NCI-H748 treated with DMSO at 0.1 percent for 48 hours (cell line): Measurements from ENCODE around the gene MRPS15.
"Not testable (repeated sequence)": the region's sequence is repeated elsewhere in the genome, so short reads cannot be mapped to it uniquely, and the experiment has no call there.

ENCODE experiments used
- DNase-seq: peaks from one replicate; lab custom pipeline; 2025; lab: John Stamatoyannopoulos, UW

The MRPS15 gene

DNA sequence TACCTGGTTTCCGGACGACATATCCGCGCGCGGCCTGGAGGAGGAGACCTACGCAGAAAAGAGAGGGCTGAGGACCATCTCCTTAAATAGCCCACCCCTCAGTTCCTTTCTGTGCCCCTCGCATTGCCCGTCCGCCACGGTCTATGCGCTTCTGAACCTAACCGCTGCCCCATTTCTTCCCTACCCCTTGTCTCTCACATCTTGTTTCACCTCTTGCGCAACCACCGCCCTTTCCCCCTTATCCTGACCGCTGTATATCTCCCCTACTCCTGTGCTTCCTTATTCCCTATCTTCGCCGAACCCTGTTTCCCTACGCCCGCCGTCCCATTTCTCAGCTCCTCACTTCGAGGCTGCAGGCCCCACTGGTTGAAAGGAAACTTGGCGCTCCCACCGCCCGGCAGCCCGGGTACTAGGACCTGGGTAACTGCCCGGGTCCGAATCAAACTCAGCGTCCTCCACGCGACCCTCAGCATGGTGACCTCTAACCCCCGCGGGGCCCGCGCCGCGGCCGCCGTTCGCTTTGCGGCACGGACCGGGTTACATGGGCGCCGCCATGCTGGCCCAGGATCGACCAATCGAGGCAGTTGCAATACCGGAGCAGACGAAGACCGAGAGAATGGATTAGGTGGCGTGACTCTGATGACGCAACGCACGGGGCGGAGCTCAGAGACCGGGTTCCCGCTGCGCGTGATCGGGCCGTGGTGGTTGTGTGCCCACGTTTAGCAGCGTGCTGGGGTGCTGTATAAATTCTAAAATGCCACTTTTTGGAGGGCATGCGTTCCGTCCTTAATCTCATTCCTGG, at the start of gene MRPS15:
Gene MRPS15, minus strand, starts transcription at position 582 of the 802 bp plus-strand sequence. Its CDS starts 109 bp downstream, at position 473.
- peak; percentile 54 for DNase-seq

DNA sequence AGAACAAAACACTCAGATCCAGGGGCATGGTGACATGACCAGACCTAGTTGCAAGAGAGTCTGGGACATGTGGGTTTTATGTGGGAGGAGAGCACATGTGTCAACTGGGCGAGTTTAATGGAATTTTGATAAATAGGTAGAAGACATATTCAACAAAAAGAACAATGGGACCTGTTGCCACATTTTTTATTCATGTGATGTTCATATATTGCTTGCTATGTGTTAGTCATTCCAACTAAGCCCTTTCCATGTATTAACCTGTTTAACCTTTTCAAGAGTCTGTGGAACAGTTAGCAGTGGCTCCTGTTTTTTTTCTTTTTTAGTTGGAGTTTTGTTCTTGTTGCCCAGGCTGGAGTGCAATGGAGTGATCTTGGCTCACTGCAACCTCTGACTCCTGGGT, 48.7 kb upstream of the MRPS15 start:
- DNase-seq = no peak

DNA sequence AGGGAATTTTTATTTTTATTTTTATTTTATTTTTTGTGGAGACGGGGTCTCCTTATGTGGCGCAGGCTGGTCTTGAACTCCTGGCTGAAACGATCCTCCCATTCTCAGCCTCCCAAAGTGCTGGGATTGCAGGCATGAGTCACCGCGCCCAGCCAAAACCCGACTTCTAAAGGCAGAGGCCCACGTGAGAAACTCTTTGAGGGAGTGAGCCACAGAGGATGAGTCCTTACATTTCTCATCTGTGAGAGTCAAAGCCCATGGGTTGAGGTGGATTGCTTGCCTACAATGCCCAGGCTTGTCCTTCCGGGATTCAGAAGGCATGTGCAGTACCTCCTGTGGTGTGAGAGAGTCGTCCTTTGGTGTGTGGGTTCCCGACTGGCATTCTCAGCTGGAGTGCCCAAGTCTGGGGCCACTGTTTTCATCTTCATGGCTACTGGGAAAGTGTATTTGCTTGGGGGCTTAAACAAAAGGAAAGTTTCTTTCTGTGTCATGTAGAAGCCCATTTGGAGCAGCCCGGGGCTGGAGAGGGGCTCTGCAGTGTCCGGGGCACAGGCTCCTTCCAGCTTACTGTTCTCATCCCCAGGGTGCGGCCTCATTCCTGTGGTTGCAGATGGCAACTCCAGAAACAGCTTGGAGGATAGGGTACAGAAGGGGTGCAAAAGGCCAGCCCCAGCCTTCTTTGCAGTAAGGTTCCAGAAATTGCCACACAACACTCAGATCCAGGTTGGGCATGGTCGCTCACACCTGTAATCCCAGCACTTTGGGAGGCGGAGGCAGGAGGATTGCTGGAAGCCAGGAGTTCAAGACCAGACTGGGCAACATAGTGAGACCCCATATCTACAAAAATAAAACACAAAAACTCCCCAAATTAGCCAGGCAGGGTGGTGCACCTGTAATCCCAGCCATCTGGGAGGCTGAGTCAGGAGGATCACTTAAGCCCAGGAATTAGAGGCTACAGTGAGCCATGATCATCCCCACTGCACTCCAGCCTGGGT, 47.9 kb upstream of the MRPS15 start:
- no peak for DNase-seq

DNA sequence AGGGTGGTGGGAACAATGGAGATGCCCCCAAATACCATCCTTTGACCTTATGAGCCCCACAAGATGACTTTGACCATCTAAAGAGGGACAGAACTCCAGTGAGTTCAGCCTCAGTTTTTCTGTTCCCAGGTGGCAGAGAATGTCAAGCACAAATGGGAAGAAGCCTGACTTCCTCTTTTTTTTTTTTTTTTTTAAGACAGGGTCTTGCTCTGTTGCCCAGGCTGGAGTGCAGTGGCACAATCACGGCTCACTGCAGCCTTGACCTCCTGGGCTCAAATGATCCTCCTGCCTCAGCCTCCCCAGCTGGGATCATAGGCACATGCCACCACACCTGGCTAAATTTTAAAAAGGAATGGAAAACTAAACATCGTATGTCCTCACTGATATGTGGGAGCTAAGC, 47.0 kb upstream of the MRPS15 start:
- DNase-seq = not testable (repeated sequence)

- no peak for DNase-seq
Observed at GRCh38 chr1:36510418-36510817, 46.2 kb upstream of the MRPS15 start.

DNA sequence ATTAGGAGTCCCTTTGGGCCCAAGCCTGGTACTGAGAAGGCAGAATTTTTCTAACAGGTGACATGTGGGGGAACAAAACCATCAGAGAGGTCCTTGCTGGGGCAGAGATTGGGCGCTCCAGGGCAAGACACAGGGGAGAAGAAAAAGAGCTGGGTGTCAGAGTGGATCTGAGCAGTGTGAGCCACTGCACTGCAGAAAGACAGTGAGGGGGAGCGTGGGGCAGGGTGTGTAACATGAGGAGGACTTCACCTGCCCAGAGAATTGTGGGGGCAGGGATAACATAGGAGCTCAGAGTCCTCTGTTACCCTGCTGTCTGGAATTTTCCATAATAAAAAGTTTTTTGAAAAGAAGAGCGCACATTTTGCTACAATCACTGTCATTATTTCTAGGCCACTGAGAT, 44.1 kb upstream of the MRPS15 start:
- no peak for DNase-seq

GRCh38 chr1:36506276-36506920, 42.2 kb upstream of the MRPS15 start:
- no peak for DNase-seq

- no peak for DNase-seq
Observed at GRCh38 chr1:36503733-36504132, 39.5 kb upstream of the MRPS15 start.

GRCh38 chr1:36503159-36503558, 39.0 kb upstream of the MRPS15 start:
- DNase-seq = no peak

DNA sequence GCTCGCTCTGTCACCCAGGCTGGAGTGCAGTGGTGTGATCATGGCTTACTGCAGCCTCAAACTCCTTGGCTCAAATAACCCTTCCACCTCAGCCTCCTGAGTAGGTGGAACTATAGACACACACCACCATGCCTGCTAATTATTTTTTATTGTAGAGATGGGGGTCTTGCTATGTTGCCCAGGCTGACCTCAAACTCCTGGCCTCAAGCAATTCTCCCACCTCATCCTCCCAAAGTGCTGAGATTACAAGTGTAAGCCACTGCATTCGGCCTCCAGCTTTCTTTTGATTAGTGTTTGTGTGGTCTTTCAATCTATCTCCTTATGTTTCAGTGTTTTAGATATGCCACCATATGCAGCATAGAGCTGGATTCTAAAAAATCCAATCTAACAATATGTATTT, 38.4 kb upstream of the MRPS15 start:
- DNase-seq = no peak

GRCh38 chr1:36501911-36502310, 37.7 kb upstream of the MRPS15 start:
- DNase-seq = not testable (repeated sequence)

DNA sequence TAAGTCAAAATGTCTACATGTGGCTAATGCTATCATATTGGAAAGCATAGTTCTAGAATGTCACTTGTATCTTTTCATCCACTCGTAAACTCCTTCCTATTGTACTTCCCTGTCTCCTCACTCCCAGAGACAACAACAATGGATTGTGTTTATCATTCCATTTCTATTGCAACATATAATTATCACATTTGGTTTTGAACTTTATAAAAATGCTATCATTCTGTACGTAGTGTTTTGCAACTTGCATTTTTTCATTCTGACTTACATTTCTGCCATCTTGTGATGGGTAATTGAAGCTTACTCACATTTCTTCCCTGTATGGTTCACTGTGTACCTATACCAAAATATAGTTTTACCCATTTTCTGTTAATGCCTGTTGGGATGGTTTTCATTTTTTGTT, 33.0 kb upstream of the MRPS15 start:
- DNase-seq = no peak

DNA sequence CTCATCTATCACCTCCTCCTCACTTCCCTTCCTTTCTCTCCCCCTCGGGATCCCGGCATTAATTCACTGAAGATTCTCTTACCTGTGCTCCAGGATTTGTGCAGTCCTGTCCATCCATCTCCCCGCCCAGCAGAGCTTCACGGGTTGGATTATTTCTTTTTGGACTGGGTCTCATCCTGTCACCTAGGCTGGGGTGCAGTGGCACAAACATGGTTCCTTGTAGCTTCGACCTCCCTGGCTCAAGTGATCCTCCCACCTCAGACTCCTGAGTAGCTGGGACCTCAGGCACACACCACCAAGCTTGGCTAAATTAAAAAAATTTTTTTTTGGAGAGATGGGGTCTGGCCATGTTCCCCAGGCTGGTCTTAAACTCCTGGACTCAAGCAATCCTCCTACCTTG, 30.8 kb upstream of the MRPS15 start:
- DNase-seq = no peak

DNA sequence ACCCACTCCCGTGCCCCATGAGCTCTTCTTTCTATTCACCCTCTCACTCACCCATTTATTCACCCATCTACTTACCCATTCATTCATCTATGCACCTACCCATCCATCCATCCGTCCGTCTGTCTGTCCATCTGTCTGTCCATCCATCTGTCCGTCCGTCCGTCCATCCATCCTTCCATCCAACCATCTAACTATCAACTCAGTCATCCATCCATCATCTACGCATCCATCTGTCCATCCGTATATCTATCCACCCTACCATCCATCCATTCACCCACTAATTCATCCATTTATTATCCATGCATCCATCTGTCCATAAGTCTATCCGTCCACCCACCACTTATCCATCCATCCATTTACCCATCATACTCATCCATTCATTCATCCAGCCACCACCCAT, 29.3 kb upstream of the MRPS15 start:
- no peak for DNase-seq

DNA sequence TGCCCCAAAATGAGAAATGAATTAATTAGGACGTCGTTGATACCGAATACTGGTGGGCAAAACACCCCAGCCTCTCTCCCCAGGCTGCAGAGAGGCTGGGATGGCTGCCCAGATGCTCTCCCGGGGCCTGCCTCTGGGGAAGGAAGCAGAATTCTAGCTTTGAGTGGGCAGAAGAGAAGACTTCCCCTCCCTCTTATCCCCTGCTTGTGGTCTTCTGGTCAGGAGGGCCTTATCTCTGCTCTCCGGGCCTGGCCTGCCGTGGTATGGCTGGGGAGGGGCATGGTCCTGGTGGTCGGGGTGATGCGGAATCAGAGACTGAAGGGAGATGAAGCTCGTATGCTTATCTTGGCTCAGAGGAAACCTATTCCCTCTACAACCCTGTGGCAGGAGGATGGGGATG, 28.3 kb upstream of the MRPS15 start:
- DNase-seq = no peak

- not testable (repeated sequence) for DNase-seq
Observed at GRCh38 chr1:36489258-36490051, 25.3 kb upstream of the MRPS15 start.

GRCh38 chr1:36487906-36488305, 23.7 kb upstream of the MRPS15 start:
- no peak for DNase-seq

DNA sequence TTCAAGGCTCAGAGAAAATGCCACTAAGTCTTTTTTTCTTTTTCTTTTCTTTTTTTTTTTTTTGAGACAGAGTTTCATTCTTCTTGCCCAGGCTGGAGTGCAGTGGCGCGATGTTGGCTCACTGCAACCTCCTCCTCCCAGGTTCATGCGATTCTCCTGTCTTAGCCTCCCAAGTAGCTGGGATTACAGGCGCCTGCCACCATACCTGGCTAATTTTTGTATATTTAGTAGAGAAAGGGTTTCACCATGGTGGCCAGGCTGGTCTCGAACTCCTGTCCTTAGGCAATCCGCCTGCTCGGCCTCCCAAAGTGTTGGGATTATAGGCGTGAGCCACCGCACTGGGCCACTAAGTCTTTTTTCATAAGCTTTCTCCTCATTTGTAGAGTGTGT, 23.1 kb upstream of the MRPS15 start:
- not testable (repeated sequence) for DNase-seq

- peak; percentile 19 for DNase-seq
Observed at GRCh38 chr1:36486439-36487335, 22.5 kb upstream of the MRPS15 start.

DNA sequence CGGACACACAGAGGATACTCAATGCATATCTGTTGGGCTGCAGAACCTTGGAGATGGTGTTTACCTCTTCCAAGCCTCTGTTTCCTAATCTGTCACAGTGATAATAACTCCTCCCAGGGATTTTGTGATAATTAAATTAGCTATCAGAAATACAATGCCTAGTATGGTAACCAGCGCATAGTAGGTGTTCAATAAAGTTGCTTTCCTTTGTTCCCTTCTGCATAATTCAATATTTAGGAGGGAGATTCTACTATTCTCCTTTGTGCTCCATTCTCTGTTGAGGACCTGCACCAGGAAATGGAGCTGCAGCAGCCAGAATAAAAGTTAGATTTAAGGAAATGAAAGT, 21.9 kb upstream of the MRPS15 start:
- no peak for DNase-seq

- no peak for DNase-seq
Observed at GRCh38 chr1:36484099-36484498, 19.9 kb upstream of the MRPS15 start.
